Osteocyte (in vitro differentiated cells): ENCODE data around the gene SNX7. TPM values are rescaled to one million over a fixed set of nuclear protein-coding genes. Genes with fewer than 3 reads are reported as not detected.
A peak's percentile ranks its signal among the peaks of the same experiment; 100 is the strongest.

Experiments used
- DNase-seq: peaks from one replicate; pipeline ENCODE4 v3.0.0; 2021; ENCODE audit warnings: mixed read lengths; ENCODE audit not compliant: unreplicated experiment; ENCODE audit errors: extremely low spot score
- H3K27ac Mint-ChIP-seq: one replicate; pipeline ENCODE4 v1.8.0; 2021; ENCODE audit warnings: mild to moderate bottlenecking, mixed read lengths; ENCODE audit not compliant: unreplicated experiment
- H3K27me3 Mint-ChIP-seq: one replicate; pipeline ENCODE4 v1.8.0; 2021; ENCODE audit warnings: mixed read lengths; ENCODE audit not compliant: unreplicated experiment
- H3K36me3 Mint-ChIP-seq: one replicate; pipeline ENCODE4 v1.8.0; 2021; ENCODE audit warnings: mixed read lengths; ENCODE audit not compliant: unreplicated experiment
- H3K4me1 Mint-ChIP-seq: one replicate; pipeline ENCODE4 v1.8.0; 2021; ENCODE audit warnings: mixed read lengths; ENCODE audit not compliant: unreplicated experiment
- H3K4me3 Mint-ChIP-seq: one replicate; pipeline ENCODE4 v1.8.0; 2021; ENCODE audit warnings: mild to moderate bottlenecking, moderate library complexity, mixed read lengths; ENCODE audit not compliant: unreplicated experiment
- H3K9me3 Mint-ChIP-seq: one replicate; pipeline ENCODE4 v1.8.0; 2021; ENCODE audit warnings: mixed read lengths; ENCODE audit not compliant: unreplicated experiment
- CTCF ChIP-seq: fragments of 200-600 bp; sonication (generic); IDR thresholded peaks from 2 replicates; pipeline ENCODE4 v1.5.0; 2021; ENCODE audit warnings: antibody characterized with exemption, mild to moderate bottlenecking, moderate library complexity
- total RNA-seq: library from RNA; stranded (reverse); gene quantifications from 2 replicates; pipeline ENCODE4 v1.2.1, GENCODE V29; 2021

Gene SNX7
- total RNA-seq, 1 donor from 2014 or later = 41.7 TPM

- Mint-ChIP-seq H3K27ac (peak overlapping the region; percentile 66), H3K4me1 (peaks cover 29% of the 10 kb centered on the region), H3K27me3 (no peaks in the 10 kb centered on the region), H3K36me3 (peaks cover 8% of the 10 kb centered on the region), H3K9me3 (no peaks in the 10 kb centered on the region), H3K4me3 (no peak overlapping the region)
- DNase-seq = no peak
- no peak for TF ChIP-seq CTCF
Observed at GRCh38 chr1:98668733-98669132, 7.2 kb downstream of the SNX7 start.

- H3K27ac Mint-ChIP-seq = peak overlapping the region; percentile 66
- TF ChIP-seq CTCF = no peak
- H3K4me1 Mint-ChIP-seq = peaks cover 25% of the 10 kb centered on the region
- DNase-seq = no peak
- H3K27me3 Mint-ChIP-seq = no peaks in the 10 kb centered on the region
- no peak overlapping the region for H3K4me3 Mint-ChIP-seq
- no peaks in the 10 kb centered on the region for H3K9me3 Mint-ChIP-seq
- H3K36me3 Mint-ChIP-seq = peaks cover 8% of the 10 kb centered on the region
Observed at GRCh38 chr1:98669355-98670296, 8.1 kb downstream of the SNX7 start.

GRCh38 chr1:98672189-98672588 lies 10.7 kb downstream of the SNX7 start:
- DNase-seq = no peak
- Mint-ChIP-seq H3K27ac (no peak overlapping the region), H3K27me3 (no peaks in the 10 kb centered on the region), H3K36me3 (peaks cover 9% of the 10 kb centered on the region), H3K4me3 (no peak overlapping the region), H3K9me3 (peaks cover 1% of the 10 kb centered on the region), H3K4me1 (peaks cover 26% of the 10 kb centered on the region)
- no peak for TF ChIP-seq CTCF

GRCh38 chr1:98674075-98674781 lies 12.7 kb downstream of the SNX7 start:
- Mint-ChIP-seq H3K36me3 (peaks cover 14% of the 10 kb centered on the region), H3K4me1 (peaks cover 13% of the 10 kb centered on the region), H3K27ac (no peak overlapping the region), H3K9me3 (peaks cover 3% of the 10 kb centered on the region), H3K4me3 (no peak overlapping the region), H3K27me3 (no peaks in the 10 kb centered on the region)
- TF ChIP-seq CTCF = no peak
- no peak for DNase-seq

GRCh38 chr1:98675282-98675681 lies 13.8 kb downstream of the SNX7 start:
- Mint-ChIP-seq H3K36me3 (peaks cover 15% of the 10 kb centered on the region), H3K27ac (no peak overlapping the region), H3K9me3 (peaks cover 3% of the 10 kb centered on the region), H3K27me3 (no peaks in the 10 kb centered on the region), H3K4me3 (no peak overlapping the region), H3K4me1 (peaks cover 3% of the 10 kb centered on the region)
- no peak for DNase-seq
- no peak for TF ChIP-seq CTCF
